GM21576 (cell line): ENCODE results near the gene RAI14.

Source experiments
- ATAC-seq: cut with Tn5 transposase; IDR thresholded peaks from one replicate; pipeline ENCODE4 v1.9.1; 2021; ENCODE audit warnings: mild to moderate bottlenecking, moderate library complexity; ENCODE audit not compliant: unreplicated experiment

RAI14 gene

DNA sequence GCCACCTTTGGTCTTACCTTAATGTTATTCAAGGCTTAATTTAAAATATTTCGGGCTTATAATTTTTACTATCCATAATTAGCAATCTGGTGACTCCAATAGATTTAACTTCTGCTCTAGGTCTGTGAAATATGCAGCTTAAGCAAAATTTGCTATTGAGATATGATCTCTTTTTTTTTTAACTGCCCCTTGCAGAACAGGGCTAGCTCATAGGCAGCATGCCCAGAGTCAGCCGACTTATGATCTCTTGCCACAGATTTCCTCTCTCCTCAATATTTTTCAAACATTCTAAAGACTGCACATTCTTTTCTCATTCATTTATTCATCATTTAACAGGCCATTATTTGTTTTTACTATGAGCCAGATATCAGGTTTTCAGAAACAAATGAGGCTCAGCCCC lies 187.4 kb downstream of the RAI14 start:
- ATAC-seq = no peak

- no peak for ATAC-seq
Observed at GRCh38 chr5:34844106-34844505, 188.0 kb downstream of the RAI14 start.

- no peak for ATAC-seq
Observed at GRCh38 chr5:34844999-34845398, 188.9 kb downstream of the RAI14 start.

DNA sequence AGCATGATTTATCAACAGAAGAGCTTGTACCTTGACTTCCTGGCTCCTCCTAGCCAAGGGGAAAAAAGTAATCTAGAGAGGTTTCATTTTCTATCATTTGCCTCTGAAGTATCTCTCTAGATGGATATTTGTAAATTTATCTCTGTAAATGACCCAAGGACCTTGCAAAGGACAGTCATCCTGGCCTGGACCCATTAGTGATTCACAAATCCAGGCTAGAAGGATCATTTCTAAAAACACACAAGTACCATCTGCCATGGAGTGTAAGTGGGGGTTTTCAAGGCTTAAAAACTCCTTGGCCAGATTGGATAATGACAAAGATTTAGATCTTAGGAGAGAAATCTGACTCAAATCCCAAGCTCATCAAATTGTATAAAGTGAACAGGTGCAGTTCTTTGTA lies 190.9 kb downstream of the RAI14 start:
- ATAC-seq = no peak

DNA sequence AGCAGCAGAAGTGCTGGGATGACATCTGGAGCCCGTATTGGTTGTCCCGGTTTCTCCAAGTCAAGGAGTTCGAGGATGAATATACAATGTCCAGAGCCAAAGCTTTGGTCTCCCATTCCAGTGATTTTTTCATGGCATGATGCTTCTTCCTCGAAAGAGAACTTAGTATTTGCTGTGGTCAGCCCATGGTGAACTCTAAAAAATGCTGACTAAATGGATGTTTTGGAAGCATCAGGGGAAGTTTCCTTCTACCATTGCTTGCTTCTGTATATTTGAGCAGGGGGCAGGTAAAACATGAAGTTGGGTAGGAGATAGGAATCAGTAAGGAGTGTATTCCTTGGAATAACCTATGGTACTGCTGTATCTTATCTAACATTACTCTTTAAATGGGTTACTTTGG lies 191.4 kb downstream of the RAI14 start:
- ATAC-seq = no peak

DNA sequence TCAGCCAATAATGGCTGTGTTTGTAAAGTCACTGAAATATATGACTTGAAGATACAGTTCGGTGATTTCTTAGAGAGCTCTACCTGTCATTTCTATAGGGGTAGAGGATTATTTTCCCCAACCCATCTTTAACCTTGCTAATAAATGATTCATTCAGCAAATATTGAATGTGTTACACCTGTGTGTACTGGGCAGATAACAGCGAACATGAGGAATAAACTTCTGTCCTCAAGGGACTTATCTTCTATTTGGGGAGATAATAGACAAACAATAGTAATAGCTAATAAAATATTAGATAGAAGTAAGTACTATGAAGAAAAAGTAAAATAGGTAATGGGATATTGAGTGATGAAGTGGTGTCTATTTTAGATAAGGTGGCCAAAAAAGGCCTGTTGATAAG lies 192.1 kb downstream of the RAI14 start:
- ATAC-seq = no peak

DNA sequence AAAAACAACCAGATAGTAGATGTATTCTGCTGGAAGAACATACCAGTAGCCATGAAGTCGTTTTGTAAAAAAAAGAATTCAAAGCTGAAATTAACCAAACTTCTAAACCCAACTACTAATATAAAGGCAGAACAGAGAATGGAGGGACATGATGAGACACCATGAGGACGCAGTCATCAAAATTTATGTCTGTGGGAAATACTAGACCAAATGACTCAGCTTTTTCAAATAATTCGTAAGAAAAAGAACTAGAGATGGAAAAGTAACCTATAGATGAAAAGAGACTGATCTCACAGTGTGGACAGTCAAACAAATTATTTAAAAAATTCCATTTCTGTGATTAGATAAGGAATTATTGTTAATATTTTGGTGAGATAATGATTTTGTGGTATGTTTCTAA lies 193.1 kb downstream of the RAI14 start:
- no peak for ATAC-seq

GRCh38 chr5:34854459-34855174 lies 198.5 kb downstream of the RAI14 start:
- peak; percentile 99 for ATAC-seq

DNA sequence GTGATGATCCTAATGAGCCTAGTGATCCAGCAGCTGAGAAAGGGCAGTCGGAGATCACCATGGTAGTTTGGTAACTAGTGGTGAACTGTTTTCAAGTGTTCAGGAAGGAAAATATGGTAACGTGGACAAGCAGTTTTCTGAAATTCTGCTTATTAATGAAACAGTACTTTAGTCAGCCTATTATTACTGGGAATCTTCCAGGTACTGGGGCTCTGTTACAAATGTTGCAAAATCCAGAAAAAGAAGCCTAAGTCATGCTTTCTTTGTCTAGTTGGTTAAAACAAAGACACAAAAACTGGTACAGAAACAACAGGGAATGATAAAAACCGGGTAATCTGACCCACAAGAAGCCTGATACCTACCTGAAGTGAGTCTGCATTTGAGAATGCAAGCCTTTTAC lies 201.0 kb downstream of the RAI14 start:
- ATAC-seq = no peak

DNA sequence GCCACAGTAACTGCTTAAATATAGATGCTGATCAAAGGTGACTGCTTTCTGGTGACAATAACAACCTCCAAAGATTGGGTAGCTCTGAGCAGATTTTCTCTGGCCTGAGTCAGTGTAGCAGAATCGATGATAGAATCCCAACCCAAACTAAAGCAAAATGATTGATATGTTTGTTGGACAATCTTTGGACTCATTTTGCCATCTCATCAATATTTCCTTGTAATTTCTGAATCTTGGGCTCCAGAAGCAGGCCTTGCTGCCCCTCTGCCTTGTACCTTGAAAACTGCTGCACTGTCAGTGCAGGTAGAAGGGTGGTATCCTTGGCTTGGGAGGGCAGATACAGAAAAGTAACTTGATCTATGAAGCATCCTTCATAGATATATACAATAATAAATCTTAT lies 201.8 kb downstream of the RAI14 start:
- ATAC-seq = no peak

GRCh38 chr5:34858790-34859189 lies 202.7 kb downstream of the RAI14 start:
- no peak for ATAC-seq

DNA sequence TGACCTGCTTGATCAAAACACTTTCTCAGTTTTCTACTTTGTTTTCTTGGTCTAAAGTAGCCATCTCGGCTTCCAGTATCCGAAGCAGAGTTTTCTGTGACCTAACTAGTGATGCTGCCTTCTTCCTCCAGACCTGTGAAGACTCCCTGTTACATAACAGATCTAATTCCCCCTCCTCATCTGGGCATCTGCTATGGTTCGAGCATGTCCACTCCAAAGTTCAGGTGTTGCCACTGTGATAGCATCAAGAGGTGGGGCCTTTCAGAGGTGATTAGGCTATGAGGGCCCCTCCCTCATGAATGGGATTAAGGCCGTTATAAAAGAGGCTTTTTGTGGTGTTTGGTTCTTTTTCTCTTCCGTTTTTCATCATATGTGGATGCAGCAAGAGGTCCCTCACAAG lies 203.1 kb downstream of the RAI14 start:
- ATAC-seq = no peak

- no peak for ATAC-seq
Observed at GRCh38 chr5:34863946-34864345, 207.8 kb downstream of the RAI14 start.

DNA sequence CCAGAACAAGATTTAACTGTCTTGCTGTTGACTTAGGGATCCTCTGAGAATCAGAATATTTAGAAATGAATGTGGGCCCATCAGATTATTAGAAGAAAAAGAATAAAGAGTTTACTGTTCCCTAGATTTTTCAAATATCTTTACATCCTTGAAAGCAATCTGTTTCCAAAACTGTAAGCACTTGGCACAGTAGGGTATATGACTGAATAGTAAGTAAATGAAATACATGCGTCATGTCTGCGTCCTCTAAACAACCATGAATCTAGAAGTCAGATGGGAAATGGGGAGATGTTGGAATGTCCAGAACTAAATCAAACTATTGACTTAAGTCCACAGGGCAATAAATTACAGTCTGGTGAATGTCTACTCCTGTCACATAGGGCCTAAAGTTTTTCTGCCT lies 209.0 kb downstream of the RAI14 start:
- no peak for ATAC-seq

GRCh38 chr5:34866989-34867471 lies 210.9 kb downstream of the RAI14 start:
- ATAC-seq = no peak

GRCh38 chr5:34867660-34868059 lies 211.5 kb downstream of the RAI14 start:
- no peak for ATAC-seq

DNA sequence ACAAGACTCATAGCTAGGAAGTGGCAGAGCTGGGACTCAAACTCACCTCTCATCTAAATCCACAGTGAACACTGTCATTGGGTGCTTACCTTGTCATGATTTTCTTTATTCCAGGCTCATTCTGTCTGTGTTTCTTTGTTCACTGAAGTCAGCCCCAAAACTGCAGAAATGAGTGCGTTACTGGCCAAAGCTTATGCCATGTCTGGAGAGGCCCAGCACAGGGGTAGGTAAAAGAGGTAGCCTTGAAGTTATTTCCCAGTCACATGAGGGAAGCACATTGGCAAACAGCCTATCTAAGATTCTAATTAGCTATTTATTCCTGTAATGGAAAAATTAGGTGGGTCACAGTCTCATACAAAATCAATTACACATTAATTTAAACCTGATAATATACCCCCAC lies 212.7 kb downstream of the RAI14 start:
- no peak for ATAC-seq

DNA sequence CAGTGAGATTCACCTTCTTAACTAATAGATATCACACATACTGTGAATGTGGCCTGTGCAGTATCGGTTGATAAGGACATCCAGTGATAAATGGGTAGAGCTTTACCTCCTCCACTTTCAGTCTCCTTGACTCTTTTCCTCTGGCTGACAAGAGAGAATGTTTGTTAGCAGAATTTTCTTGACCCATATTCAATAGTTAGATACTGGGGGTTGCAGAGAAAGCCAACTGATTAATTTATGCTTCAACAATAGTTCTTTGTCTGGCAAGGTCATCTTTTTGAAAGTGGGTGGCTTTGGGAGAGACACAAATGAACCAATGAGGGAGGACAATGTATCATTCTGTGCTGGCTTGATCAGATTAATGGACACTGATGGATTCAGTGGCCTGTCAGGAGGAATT lies 213.1 kb downstream of the RAI14 start:
- ATAC-seq = no peak

DNA sequence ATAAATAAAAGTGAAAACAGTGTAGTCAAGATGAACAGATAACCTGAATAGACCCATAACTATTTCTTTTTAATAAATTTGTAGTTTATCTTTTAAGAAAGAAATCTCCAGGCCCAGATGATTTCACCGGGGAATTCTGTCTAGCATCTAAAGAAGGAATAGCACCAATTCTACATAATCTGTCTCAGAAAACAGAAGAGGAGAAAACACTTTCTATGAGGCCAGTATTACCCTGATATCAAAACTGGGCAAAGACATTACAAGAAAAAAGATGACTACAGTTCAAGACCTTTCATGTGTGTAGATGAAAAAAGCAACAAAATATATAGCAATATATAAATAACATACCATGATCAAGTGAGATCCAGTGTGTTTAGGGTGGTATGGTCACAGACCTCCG lies 214.3 kb downstream of the RAI14 start:
- ATAC-seq = no peak

DNA sequence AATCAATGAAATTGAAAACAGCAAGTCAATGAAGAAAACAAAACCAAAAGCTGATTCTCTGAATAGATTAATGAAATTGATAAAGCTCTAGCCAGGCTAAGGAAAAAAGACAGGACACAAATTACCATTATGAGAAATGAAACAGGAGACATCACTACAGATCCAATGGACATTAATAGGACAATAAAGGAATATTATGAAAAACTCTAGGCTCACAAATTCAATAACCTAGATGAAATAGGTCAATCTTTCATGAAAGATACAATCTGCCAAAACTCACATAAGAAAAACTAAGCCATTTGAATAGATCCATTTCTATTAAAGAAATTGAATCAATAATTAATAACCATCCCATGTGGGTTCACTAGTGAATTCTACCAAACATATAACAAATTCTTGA lies 220.1 kb downstream of the RAI14 start:
- ATAC-seq = no peak

DNA sequence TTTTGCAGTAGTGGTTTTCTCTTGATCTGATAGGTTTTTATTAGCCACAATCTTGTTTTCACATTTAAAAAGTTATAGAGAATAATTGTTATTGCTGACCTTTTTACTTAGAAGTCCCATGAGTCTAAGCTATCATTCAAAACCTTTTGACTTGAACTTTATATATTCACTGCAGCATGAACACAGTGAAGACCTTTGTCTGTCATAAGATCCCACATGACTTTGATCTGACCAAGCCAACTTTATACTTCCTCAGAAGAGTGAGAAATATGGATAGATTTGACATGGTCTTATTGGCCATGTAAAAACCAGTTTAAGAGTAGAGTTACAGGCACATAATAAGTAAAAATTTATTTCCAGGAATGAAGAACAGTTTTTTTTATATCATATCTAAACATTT lies 225.1 kb downstream of the RAI14 start:
- ATAC-seq = no peak
